SIG-M5 treated with dmso at 0.1 percent for 504 hours (cell line): ENCODE measurements around the gene RREB1.

Experiments
- DNase-seq: peaks from one replicate; lab custom pipeline; 2025; ENCODE audit not compliant: unreplicated experiment; lab: John Stamatoyannopoulos, UW

The RREB1 gene

GRCh38 chr6:7088076-7088742 is 19.6 kb upstream of the RREB1 start:
- DNase-seq, result no peak

- DNase-seq, result no peak
Measured at GRCh38 chr6:7098993-7099392, 8.8 kb upstream of the RREB1 start.

GRCh38 chr6:7100072-7100752 is 7.5 kb upstream of the RREB1 start:
- peak; percentile 41 for DNase-seq

- no peak for DNase-seq
Measured at GRCh38 chr6:7100753-7101081, 7.0 kb upstream of the RREB1 start.

- no peak for DNase-seq
Measured at GRCh38 chr6:7101290-7101689, 6.5 kb upstream of the RREB1 start.

- no peak for DNase-seq
Measured at GRCh38 chr6:7104752-7105151, 3.0 kb upstream of the RREB1 start.

GRCh38 chr6:7106215-7106751 is 1.5 kb upstream of the RREB1 start:
- no peak for DNase-seq

GRCh38 chr6:7106752-7107577 is 796 bp upstream of the RREB1 start:
- DNase-seq, result peak; percentile 61

GRCh38 chr6:7108196-7108963 is 619 bp downstream of the RREB1 start:
- no peak for DNase-seq

GRCh38 chr6:7108964-7109836 is 1.4 kb downstream of the RREB1 start:
- DNase-seq, result peak; percentile 91

- no peak for DNase-seq
Measured at GRCh38 chr6:7110092-7110792, 2.5 kb downstream of the RREB1 start.

GRCh38 chr6:7111095-7111690 is 3.4 kb downstream of the RREB1 start:
- DNase-seq, result no peak

- DNase-seq, result no peak
Measured at GRCh38 chr6:7112171-7112570, 4.4 kb downstream of the RREB1 start.

- DNase-seq, result peak; percentile 66
Measured at GRCh38 chr6:7112741-7113313, 5.1 kb downstream of the RREB1 start.

GRCh38 chr6:7114744-7115458 is 7.1 kb downstream of the RREB1 start:
- no peak for DNase-seq

GRCh38 chr6:7115543-7116231 is 7.9 kb downstream of the RREB1 start:
- DNase-seq, result no peak

GRCh38 chr6:7119272-7119801 is 11.6 kb downstream of the RREB1 start:
- no peak for DNase-seq
